Erythroblast (primary cell): ENCODE data around the gene KCNJ15.
"Not testable (repeated sequence)": the region's sequence is repeated elsewhere in the genome, so short reads cannot be mapped to it uniquely, and the experiment has no call there.

Experiments
- GATA1 ChIP-seq: IDR thresholded peaks from 2 replicates; pipeline ENCODE4 v1.6.1; 2011; ENCODE audit warnings: low read depth, mild to moderate bottlenecking, control low read depth, low read length, moderate library complexity
- POLR2A ChIP-seq: IDR thresholded peaks from 2 replicates; pipeline ENCODE4 v1.6.1; 2011; ENCODE audit warnings: mild to moderate bottlenecking, low read length

- not testable (repeated sequence) for TF ChIP-seq POLR2A, GATA1
These were observed 9.7 kb upstream of the KCNJ15 start for GRCh38 chr21:38247054-38247453.
